Neuron (in vitro differentiated cells): ENCODE data around the gene ANKRD36C.
"Not testable (repeated sequence)": the region's sequence is repeated elsewhere in the genome, so short reads cannot be mapped to it uniquely, and the experiment has no call there.

ENCODE experiments used
- H2AFZ ChIP-seq: one replicate; pipeline ENCODE4 v1.6.1; 2013; ENCODE audit warnings: low read depth, mild to moderate bottlenecking, inconsistent platforms, low read length, moderate library complexity
- H3K27me3 ChIP-seq: one replicate; pipeline ENCODE4 v1.6.1; 2013; ENCODE audit warnings: low read length; ENCODE audit not compliant: insufficient read depth
- H3K36me3 ChIP-seq: one replicate; pipeline ENCODE4 v1.6.1; 2013; ENCODE audit warnings: low read length; ENCODE audit not compliant: insufficient read depth
- H3K4me1 ChIP-seq: one replicate; pipeline ENCODE4 v1.6.1; 2013; ENCODE audit warnings: low read length; ENCODE audit not compliant: insufficient read depth
- H3K4me3 ChIP-seq: 2 replicates; pipeline ENCODE4 v1.5.1; 2013; ENCODE audit warnings: mild to moderate bottlenecking, low read length, moderate library complexity
- H3K9me3 ChIP-seq: one replicate; pipeline ENCODE4 v1.6.1; 2013; ENCODE audit warnings: low read length

ANKRD36C gene

GRCh38 chr2:95817521-95817920 lies 174.1 kb downstream of the ANKRD36C start:
- not testable (repeated sequence) for H3K9me3 ChIP-seq, H3K27me3 ChIP-seq, H3K4me3 ChIP-seq, H3K4me1 ChIP-seq, H3K36me3 ChIP-seq, H2AFZ ChIP-seq

- H3K9me3 ChIP-seq, H3K27me3 ChIP-seq: not testable (repeated sequence)
These were observed 178.3 kb downstream of the ANKRD36C start for GRCh38 chr2:95813311-95813710.

GRCh38 chr2:95799892-95800291 lies 191.7 kb downstream of the ANKRD36C start:
- Histone ChIP-seq H3K27me3 (no peaks in the 10 kb centered on the region), H3K4me3 (no peak overlapping the region), H2AFZ (no peak overlapping the region), H3K4me1 (no peaks in the 10 kb centered on the region), H3K36me3 (no peaks in the 10 kb centered on the region), H3K9me3 (no peaks in the 10 kb centered on the region)

More at GRCh38 chr2:95813311-95813710, 178.3 kb downstream of the ANKRD36C start:
- H3K4me1 ChIP-seq, H2AFZ ChIP-seq, H3K36me3 ChIP-seq, H3K4me3 ChIP-seq: not testable (repeated sequence)

- H3K4me1 ChIP-seq, H3K27me3 ChIP-seq, H3K4me3 ChIP-seq, H3K36me3 ChIP-seq, H2AFZ ChIP-seq, H3K9me3 ChIP-seq: not testable (repeated sequence)
These were observed 192.3 kb downstream of the ANKRD36C start for GRCh38 chr2:95799147-95799889.

- not testable (repeated sequence) for H3K27me3 ChIP-seq, H3K4me3 ChIP-seq, H2AFZ ChIP-seq, H3K9me3 ChIP-seq, H3K4me1 ChIP-seq, H3K36me3 ChIP-seq
These were observed 195.2 kb downstream of the ANKRD36C start for GRCh38 chr2:95796249-95797099.

- H3K36me3 ChIP-seq, H3K4me1 ChIP-seq, H2AFZ ChIP-seq, H3K27me3 ChIP-seq, H3K4me3 ChIP-seq, H3K9me3 ChIP-seq: not testable (repeated sequence)
These were observed 197.7 kb downstream of the ANKRD36C start for GRCh38 chr2:95793970-95794369.

GRCh38 chr2:95790180-95790579 lies 201.4 kb downstream of the ANKRD36C start:
- not testable (repeated sequence) for H2AFZ ChIP-seq, H3K27me3 ChIP-seq, H3K36me3 ChIP-seq, H3K4me3 ChIP-seq, H3K9me3 ChIP-seq, H3K4me1 ChIP-seq

- H3K4me1 ChIP-seq, H3K36me3 ChIP-seq, H3K9me3 ChIP-seq, H3K27me3 ChIP-seq, H3K4me3 ChIP-seq, H2AFZ ChIP-seq: not testable (repeated sequence)
These were observed 202.2 kb downstream of the ANKRD36C start for GRCh38 chr2:95789385-95789784.

GRCh38 chr2:95788642-95789041 lies 203.0 kb downstream of the ANKRD36C start:
- not testable (repeated sequence) for H3K4me1 ChIP-seq, H3K4me3 ChIP-seq, H3K27me3 ChIP-seq, H3K9me3 ChIP-seq, H3K36me3 ChIP-seq, H2AFZ ChIP-seq
